Activated CD4-positive, alpha-beta T cell treated with anti-CD3 and anti-CD28 coated beads, Interleukin-2, amount 10 ng/mL, durations not matched to agents 7 days and 5 days (primary cell): ENCODE data around the gene TMEM165. TPM values are rescaled to one million over a fixed set of nuclear protein-coding genes. Genes with fewer than 3 reads are reported as not detected.

ENCODE experiments used
- CTCF ChIA-PET: fragments of 350-600 bp; sonication (Branson Sonifier 250); formaldehyde crosslinking; loops from one replicate; lab custom pipeline; 2021; ENCODE audit warnings: antibody characterized with exemption; lab: Charles Lee
- POLR2A ChIA-PET: fragments of 350-600 bp; sonication (Branson Sonifier 250); formaldehyde crosslinking; loops from one replicate; lab custom pipeline; 2021; ENCODE audit warnings: antibody characterized with exemption; lab: Charles Lee
- DNase-seq: peaks from one replicate; pipeline ENCODE4 v3.0.0-alpha.2; 2020
- H3K27ac Mint-ChIP-seq: one replicate; pipeline ENCODE4 v1.8.0; 2021; ENCODE audit warnings: mild to moderate bottlenecking, moderate library complexity, mixed read lengths
- H3K27me3 Mint-ChIP-seq: one replicate; pipeline ENCODE4 v1.8.0; 2021; ENCODE audit warnings: mixed read lengths
- H3K36me3 Mint-ChIP-seq: one replicate; pipeline ENCODE4 v1.8.0; 2021; ENCODE audit warnings: low read depth, mixed read lengths
- H3K4me1 Mint-ChIP-seq: one replicate; pipeline ENCODE4 v1.8.0; 2021; ENCODE audit warnings: mixed read lengths
- H3K4me3 Mint-ChIP-seq: one replicate; pipeline ENCODE4 v1.8.0; 2021; ENCODE audit warnings: mild to moderate bottlenecking, moderate library complexity, mixed read lengths
- H3K9me3 Mint-ChIP-seq: one replicate; pipeline ENCODE4 v1.8.0; 2021; ENCODE audit warnings: mixed read lengths
- total RNA-seq, 2 experiments: library from RNA; stranded (reverse); gene quantifications; one replicate each; pipeline ENCODE4 v1.2.3, GENCODE V29; 2021

TMEM165 gene
- total RNA-seq, 2 experiments from 2014 or later = 61.8 to 61.9 TPM

GRCh38 chr4:55445921-55446577, 50.3 kb downstream of the TMEM165 start:
- H3K36me3 Mint-ChIP-seq = peaks cover 20% of the 10 kb centered on the region
- CTCF ChIA-PET = interaction anchor here (0.7 to 1.5 kb wide), 4 partner anchors 11 to 51 kb away, joined by 3 to 4 read pairs (median 3); partner anchors contain the start of gene TMEM165

GRCh38 chr4:55446578-55446922, 50.8 kb downstream of the TMEM165 start:
- Mint-ChIP-seq H3K4me3 (no peak overlapping the region), H3K4me1 (peaks cover 12% of the 10 kb centered on the region), H3K27me3 (no peaks in the 10 kb centered on the region), H3K36me3 (peaks cover 21% of the 10 kb centered on the region), H3K9me3 (no peaks in the 10 kb centered on the region), H3K27ac (no peak overlapping the region)
- DNase-seq = no peak
- ChIA-PET POLR2A (no interaction called here), CTCF (interaction anchor here (1.1 to 1.3 kb wide), 2 partner anchors 18 to 51 kb away, joined by 3 read pairs; partner anchors contain the start of gene TMEM165)

More at GRCh38 chr4:55445921-55446577, 50.3 kb downstream of the TMEM165 start:
- no peak for DNase-seq
- no peak overlapping the region for H3K27ac Mint-ChIP-seq
- peaks cover 12% of the 10 kb centered on the region for H3K4me1 Mint-ChIP-seq
- H3K27me3 Mint-ChIP-seq = no peaks in the 10 kb centered on the region
- POLR2A ChIA-PET = interaction anchor here (0.6 kb wide), 1 partner anchor 98 kb away, joined by 3 read pairs; no protein-coding TSS in a partner anchor
- H3K4me3 Mint-ChIP-seq = no peak overlapping the region
- H3K9me3 Mint-ChIP-seq = no peaks in the 10 kb centered on the region

- peaks cover 20% of the 10 kb centered on the region for H3K36me3 Mint-ChIP-seq
- no peak for DNase-seq
- H3K4me3 Mint-ChIP-seq = no peak overlapping the region
- POLR2A ChIA-PET = no interaction called here
- no peaks in the 10 kb centered on the region for H3K27me3 Mint-ChIP-seq
- H3K27ac Mint-ChIP-seq = no peak overlapping the region
- CTCF ChIA-PET = no interaction called here
- H3K9me3 Mint-ChIP-seq = no peaks in the 10 kb centered on the region
- peaks cover 12% of the 10 kb centered on the region for H3K4me1 Mint-ChIP-seq
Measured at GRCh38 chr4:55447108-55447708, 51.5 kb downstream of the TMEM165 start.

GRCh38 chr4:55447831-55448230, 52.1 kb downstream of the TMEM165 start:
- no peak for DNase-seq
- Mint-ChIP-seq H3K4me1 (peaks cover 12% of the 10 kb centered on the region), H3K4me3 (no peak overlapping the region), H3K27ac (no peak overlapping the region), H3K9me3 (no peaks in the 10 kb centered on the region), H3K36me3 (peaks cover 14% of the 10 kb centered on the region), H3K27me3 (no peaks in the 10 kb centered on the region)
- ChIA-PET POLR2A (no interaction called here), CTCF (interaction anchor here (1.3 kb wide), 1 partner anchor 16 kb away, joined by 3 read pairs; no protein-coding TSS in a partner anchor)

- peaks cover 14% of the 10 kb centered on the region for H3K36me3 Mint-ChIP-seq
- H3K4me3 Mint-ChIP-seq = no peak overlapping the region
- DNase-seq = no peak
- peaks cover 12% of the 10 kb centered on the region for H3K4me1 Mint-ChIP-seq
- no peaks in the 10 kb centered on the region for H3K27me3 Mint-ChIP-seq
- ChIA-PET POLR2A (no interaction called here), CTCF (interaction anchor here (0.6 to 1.3 kb wide), 2 partner anchors 27 to 850 kb away, joined by 3 read pairs; no protein-coding TSS in a partner anchor)
- no peak overlapping the region for H3K27ac Mint-ChIP-seq
- no peaks in the 10 kb centered on the region for H3K9me3 Mint-ChIP-seq
Measured at GRCh38 chr4:55450566-55450965, 54.8 kb downstream of the TMEM165 start.

- Mint-ChIP-seq H3K4me1 (no peaks in the 10 kb centered on the region), H3K4me3 (no peak overlapping the region), H3K27ac (no peak overlapping the region), H3K9me3 (no peaks in the 10 kb centered on the region), H3K27me3 (no peaks in the 10 kb centered on the region), H3K36me3 (peaks cover 6% of the 10 kb centered on the region)
- DNase-seq = no peak
- ChIA-PET CTCF (no interaction called here), POLR2A (no interaction called here)
Measured at GRCh38 chr4:55458164-55458563, 62.4 kb downstream of the TMEM165 start.

- peaks cover 6% of the 10 kb centered on the region for H3K36me3 Mint-ChIP-seq
- no peak overlapping the region for H3K4me3 Mint-ChIP-seq
- no peak overlapping the region for H3K27ac Mint-ChIP-seq
- no peaks in the 10 kb centered on the region for H3K9me3 Mint-ChIP-seq
- no peaks in the 10 kb centered on the region for H3K4me1 Mint-ChIP-seq
- no peaks in the 10 kb centered on the region for H3K27me3 Mint-ChIP-seq
- DNase-seq = no peak
- ChIA-PET POLR2A (no interaction called here), CTCF (interaction anchor here (1.1 kb wide), 1 partner anchor 13 kb away, joined by 3 read pairs; no protein-coding TSS in a partner anchor)
Measured at GRCh38 chr4:55458611-55459010, 62.9 kb downstream of the TMEM165 start.

GRCh38 chr4:55466001-55466400, 70.2 kb downstream of the TMEM165 start:
- no peak for DNase-seq
- Mint-ChIP-seq H3K27me3 (no peaks in the 10 kb centered on the region), H3K27ac (no peak overlapping the region), H3K9me3 (peaks cover 7% of the 10 kb centered on the region), H3K4me3 (no peak overlapping the region), H3K4me1 (no peaks in the 10 kb centered on the region), H3K36me3 (peaks cover 30% of the 10 kb centered on the region)
- CTCF ChIA-PET = no interaction called here
- POLR2A ChIA-PET = no interaction called here

GRCh38 chr4:55468724-55469123, 73.0 kb downstream of the TMEM165 start:
- POLR2A ChIA-PET = no interaction called here

GRCh38 chr4:55469979-55470378, 74.2 kb downstream of the TMEM165 start:
- Mint-ChIP-seq H3K9me3 (peaks cover 9% of the 10 kb centered on the region), H3K4me3 (no peak overlapping the region), H3K36me3 (peaks cover 31% of the 10 kb centered on the region), H3K4me1 (peaks cover 9% of the 10 kb centered on the region), H3K27ac (no peak overlapping the region), H3K27me3 (no peaks in the 10 kb centered on the region)
- DNase-seq = no peak
- CTCF ChIA-PET = no interaction called here
- POLR2A ChIA-PET = no interaction called here

More at GRCh38 chr4:55468724-55469123, 73.0 kb downstream of the TMEM165 start:
- Mint-ChIP-seq H3K4me3 (no peak overlapping the region), H3K9me3 (peaks cover 7% of the 10 kb centered on the region), H3K27ac (no peak overlapping the region), H3K4me1 (peaks cover 1% of the 10 kb centered on the region), H3K36me3 (peaks cover 25% of the 10 kb centered on the region), H3K27me3 (no peaks in the 10 kb centered on the region)
- CTCF ChIA-PET = no interaction called here
- DNase-seq = no peak

Other genes starting within 250 kb of the TMEM165 start
- 10 to 100 TPM in 1 of 2 experiments, 1 to 10 TPM in 1; 8.3 to 10.3 TPM for gene SRD5A3, start 49.7 kb upstream of the TMEM165 start, total RNA-seq
- 10 to 100 TPM in 1 of 2 experiments, 1 to 10 TPM in 1; 8.0 to 11.8 TPM for gene CLOCK, start 151.0 kb downstream of the TMEM165 start, total RNA-seq
- not detected for gene PDCL2, start 196.3 kb downstream of the TMEM165 start, total RNA-seq
- under 1 TPM; 0.67 to 0.87 TPM for gene NMU, start 240.3 kb downstream of the TMEM165 start, total RNA-seq